Epithelial cell of esophagus (primary cell): ENCODE data around the gene TOM1.
"Not testable (repeated sequence)": the region's sequence is repeated elsewhere in the genome, so short reads cannot be mapped to it uniquely, and the experiment has no call there.

ENCODE experiments used
- DNase-seq: peaks from one replicate; pipeline ENCODE4 v3.0.0; 2010; ENCODE audit warnings: low read depth
- H3K4me3 ChIP-seq: 2 replicates; pipeline ENCODE4 v1.5.1; 2011; ENCODE audit warnings: mild to moderate bottlenecking, low read length, control low read depth
- TF ChIP-seq, protein P1 (sequence below): IDR thresholded peaks from 2 replicates; pipeline ENCODE4 v1.5.1; 2011; ENCODE audit warnings: low read depth, mild to moderate bottlenecking, low read length, control low read depth, inconsistent platforms; ENCODE audit not compliant: insufficient read depth; ENCODE audit errors: missing control alignments

The TOM1 gene

DNA sequence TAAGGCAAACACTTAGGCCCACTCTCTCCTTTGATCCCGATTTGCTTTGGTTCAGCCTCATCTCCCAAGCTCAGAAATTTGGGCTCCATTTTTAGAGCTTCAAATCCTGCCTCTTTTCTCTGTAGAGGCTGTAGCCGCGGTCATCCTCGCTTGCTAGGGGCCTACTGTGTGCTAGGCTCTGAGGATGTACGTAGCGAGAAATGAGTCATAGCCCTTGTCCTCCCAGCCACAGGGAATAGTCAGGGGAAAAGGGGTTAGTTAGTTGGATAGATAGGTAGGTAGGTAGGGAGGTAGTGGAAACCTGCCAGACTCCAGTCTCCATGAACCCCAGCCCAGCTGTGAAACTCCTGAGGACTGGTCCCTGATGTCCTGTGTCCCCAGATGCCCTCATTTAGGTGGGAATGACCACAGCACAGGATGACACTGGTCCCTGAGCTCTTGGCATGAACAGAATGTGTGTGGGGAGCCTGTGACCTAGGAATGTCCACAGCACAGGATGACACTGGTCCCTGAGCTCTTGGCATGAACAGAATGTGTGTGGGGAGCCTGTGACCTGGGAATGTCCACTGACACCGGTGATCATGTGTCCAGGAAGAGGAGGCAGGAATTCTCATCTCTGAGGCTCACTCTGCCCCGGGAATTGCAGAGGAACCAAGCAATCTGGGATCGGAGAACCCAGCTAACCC lies 59.8 kb downstream of the TOM1 start:
- no peak for DNase-seq
- TF ChIP-seq, protein P1, sequence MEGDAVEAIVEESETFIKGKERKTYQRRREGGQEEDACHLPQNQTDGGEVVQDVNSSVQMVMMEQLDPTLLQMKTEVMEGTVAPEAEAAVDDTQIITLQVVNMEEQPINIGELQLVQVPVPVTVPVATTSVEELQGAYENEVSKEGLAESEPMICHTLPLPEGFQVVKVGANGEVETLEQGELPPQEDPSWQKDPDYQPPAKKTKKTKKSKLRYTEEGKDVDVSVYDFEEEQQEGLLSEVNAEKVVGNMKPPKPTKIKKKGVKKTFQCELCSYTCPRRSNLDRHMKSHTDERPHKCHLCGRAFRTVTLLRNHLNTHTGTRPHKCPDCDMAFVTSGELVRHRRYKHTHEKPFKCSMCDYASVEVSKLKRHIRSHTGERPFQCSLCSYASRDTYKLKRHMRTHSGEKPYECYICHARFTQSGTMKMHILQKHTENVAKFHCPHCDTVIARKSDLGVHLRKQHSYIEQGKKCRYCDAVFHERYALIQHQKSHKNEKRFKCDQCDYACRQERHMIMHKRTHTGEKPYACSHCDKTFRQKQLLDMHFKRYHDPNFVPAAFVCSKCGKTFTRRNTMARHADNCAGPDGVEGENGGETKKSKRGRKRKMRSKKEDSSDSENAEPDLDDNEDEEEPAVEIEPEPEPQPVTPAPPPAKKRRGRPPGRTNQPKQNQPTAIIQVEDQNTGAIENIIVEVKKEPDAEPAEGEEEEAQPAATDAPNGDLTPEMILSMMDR: no peak
- no peak overlapping the region for H3K4me3 ChIP-seq

DNA sequence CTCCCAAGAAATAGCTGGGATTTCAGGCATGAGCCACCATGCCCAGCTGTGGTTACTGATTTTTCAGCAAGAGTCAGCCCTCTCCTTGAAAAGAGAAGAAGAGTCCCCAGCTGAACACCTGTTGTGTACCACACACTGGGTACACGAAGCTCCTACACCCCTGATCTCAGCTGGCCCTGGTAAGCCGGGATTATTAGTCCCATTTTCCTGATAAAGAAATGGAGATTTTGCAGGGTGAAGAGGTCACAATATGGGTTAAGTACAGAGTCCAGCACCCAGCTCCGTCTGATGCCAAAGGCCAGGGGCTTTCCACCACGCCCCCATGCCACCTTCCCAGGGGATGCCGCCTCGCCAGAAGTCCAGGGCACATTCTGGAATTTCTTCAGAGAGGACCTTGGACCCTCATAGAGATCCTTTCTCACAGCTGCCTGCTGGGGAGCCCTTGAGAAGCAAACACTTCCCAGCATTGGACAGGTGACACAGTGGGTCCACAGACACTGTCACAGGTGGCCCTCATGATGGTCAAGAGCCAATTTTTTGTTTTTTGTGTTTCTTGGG lies 61.4 kb downstream of the TOM1 start:
- DNase-seq: no peak
- no peak overlapping the region for H3K4me3 ChIP-seq
- TF ChIP-seq, protein P1: no peak

DNA sequence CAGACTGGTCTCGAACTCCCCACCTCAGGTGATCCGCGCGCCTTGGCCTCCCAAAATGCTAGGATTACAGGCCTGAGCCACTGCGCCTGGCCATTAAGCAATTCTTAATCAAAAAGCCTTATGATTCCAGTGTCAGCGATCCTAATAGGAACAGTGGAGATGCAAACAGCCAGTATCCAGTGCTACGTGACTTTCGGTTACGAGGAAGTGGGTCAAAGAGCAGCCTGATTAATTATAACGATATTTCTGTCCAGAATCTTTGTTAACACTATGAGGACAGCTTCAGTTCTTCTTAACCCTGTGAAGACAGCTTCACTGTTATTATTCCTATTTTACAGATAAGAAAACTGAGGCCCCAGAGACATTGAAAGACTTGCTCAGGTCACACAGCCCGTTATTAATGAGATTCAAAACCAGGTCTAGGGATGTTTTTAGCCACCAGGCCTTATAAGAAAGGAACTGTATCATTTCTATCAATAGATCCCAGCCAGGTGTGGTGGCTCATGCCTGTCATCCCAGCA lies 63.9 kb downstream of the TOM1 start:
- TF ChIP-seq, protein P1: no peak
- no peak overlapping the region for H3K4me3 ChIP-seq
- no peak for DNase-seq

GRCh38 chr22:35364230-35364629 lies 64.5 kb downstream of the TOM1 start:
- DNase-seq: peak; percentile 69
- H3K4me3 ChIP-seq: not testable (repeated sequence)

GRCh38 chr22:35367331-35367886 lies 67.7 kb downstream of the TOM1 start:
- DNase-seq: no peak

GRCh38 chr22:35368386-35368785 lies 68.7 kb downstream of the TOM1 start:
- TF ChIP-seq, protein P1: no peak
- no peak for DNase-seq
- no peak overlapping the region for H3K4me3 ChIP-seq

More at GRCh38 chr22:35367331-35367886, 67.7 kb downstream of the TOM1 start:
- no peak overlapping the region for H3K4me3 ChIP-seq
- TF ChIP-seq, protein P1: no peak

DNA sequence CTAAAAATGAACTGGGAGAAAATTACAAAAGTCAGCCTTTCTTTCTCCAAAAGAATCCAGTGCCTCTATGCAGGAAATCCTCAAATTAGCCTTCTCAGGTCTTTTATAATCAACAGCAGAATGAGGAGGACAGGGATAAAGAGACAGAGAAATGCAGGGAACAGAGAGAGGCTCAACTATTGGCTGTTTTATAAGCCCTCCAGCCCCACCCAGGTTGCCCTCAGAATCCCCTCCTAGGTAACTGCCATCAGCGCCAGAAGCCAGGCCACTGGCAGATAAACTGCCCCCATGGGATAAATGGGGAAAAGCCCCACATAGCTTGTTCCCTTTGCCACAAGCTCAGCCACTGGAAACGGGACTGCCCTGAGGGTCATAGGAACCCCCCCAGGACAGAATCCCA lies 70.3 kb downstream of the TOM1 start:
- no peak for DNase-seq
- TF ChIP-seq, protein P1: no peak
- no peak overlapping the region for H3K4me3 ChIP-seq
